OCI-LY1 (cell line): ENCODE measurements around the gene CEACAM21.
A peak's percentile ranks its signal among the peaks of the same experiment; 100 is the strongest.

Source experiments
- H2AFZ ChIP-seq: fragments of 200-600 bp; sonication (generic), shearing (Covaris generic); 2 replicates; pipeline ENCODE4 v1.6.0; 2014; ENCODE audit warnings: antibody characterized with exemption, mild to moderate bottlenecking, low read length
- H3F3A ChIP-seq: fragments of 200-600 bp; sonication (generic), shearing (Covaris generic); 2 replicates; pipeline ENCODE4 v1.6.0; 2014; ENCODE audit warnings: mild to moderate bottlenecking, antibody characterized with exemption, low read length, moderate library complexity; ENCODE audit not compliant: insufficient read depth
- H3K27ac ChIP-seq: fragments of 200-600 bp; sonication (generic); 2 replicates; pipeline ENCODE4 v1.5.1; 2014; ENCODE audit warnings: low read length, mixed run types, mild to moderate bottlenecking, low read depth; ENCODE audit not compliant: poor library complexity, severe bottlenecking
- H3K27me3 ChIP-seq: fragments of 200-600 bp; sonication (generic); 2 replicates; pipeline ENCODE4 v1.6.0; 2014; ENCODE audit warnings: antibody characterized with exemption, mild to moderate bottlenecking, low read length, moderate library complexity; ENCODE audit not compliant: insufficient read depth
- H3K36me3 ChIP-seq: fragments of 200-600 bp; sonication (generic); 2 replicates; pipeline ENCODE4 v1.6.1; 2014; ENCODE audit warnings: mild to moderate bottlenecking, antibody characterized with exemption, low read length, moderate library complexity, mixed read lengths; ENCODE audit not compliant: insufficient read depth
- H3K4me1 ChIP-seq: fragments of 200-600 bp; sonication (generic); 2 replicates; pipeline ENCODE4 v1.5.1; 2014; ENCODE audit warnings: mild to moderate bottlenecking, low read length, moderate library complexity; ENCODE audit not compliant: insufficient read depth, severe bottlenecking
- H3K4me2 ChIP-seq: fragments of 200-600 bp; sonication (generic), shearing (Covaris generic); 2 replicates; pipeline ENCODE4 v1.6.1; 2014; ENCODE audit warnings: low read length
- H3K4me3 ChIP-seq: fragments of 200-600 bp; sonication (generic); 2 replicates; pipeline ENCODE4 v1.5.1; 2014; ENCODE audit warnings: low read length, low read depth, mild to moderate bottlenecking, mixed read lengths; ENCODE audit not compliant: poor library complexity, severe bottlenecking
- H3K79me2 ChIP-seq: fragments of 200-600 bp; shearing (Covaris generic); 2 replicates; pipeline ENCODE4 v1.6.1; 2016; ENCODE audit warnings: mixed run types, low read length, mixed read lengths; ENCODE audit not compliant: insufficient read depth
- H3K9ac ChIP-seq: fragments of 200-600 bp; sonication (generic), shearing (Covaris generic); 2 replicates; pipeline ENCODE4 v1.6.1; 2014; ENCODE audit warnings: mild to moderate bottlenecking, low read length, mixed read lengths
- H3K9me2 ChIP-seq: fragments of 200-600 bp; sonication (generic), shearing (Covaris generic); 2 replicates; pipeline ENCODE4 v1.6.1; 2014; ENCODE audit warnings: low read depth, mild to moderate bottlenecking, low read length, mixed read lengths
- H3K9me3 ChIP-seq: fragments of 200-600 bp; shearing (Covaris generic); 2 replicates; pipeline ENCODE4 v1.6.1; 2014; ENCODE audit warnings: low read length, mixed read lengths
- H4K20me1 ChIP-seq: fragments of 200-600 bp; sonication (generic), shearing (Covaris generic); 2 replicates; pipeline ENCODE4 v1.6.0; 2016; ENCODE audit warnings: mild to moderate bottlenecking, low read length; ENCODE audit not compliant: insufficient read depth
- EZH2 ChIP-seq: fragments of 200-600 bp; sonication (generic), shearing (Covaris generic); IDR thresholded peaks from 2 replicates; pipeline ENCODE4 v1.8.0; 2017; ENCODE audit warnings: borderline replicate concordance, mixed run types, mild to moderate bottlenecking, antibody characterized with exemption, low read length, moderate library complexity, mixed read lengths
- TF ChIP-seq, protein P1 (sequence below): fragments of 200-600 bp; sonication (generic), shearing (Covaris generic); IDR thresholded peaks from 2 replicates; pipeline ENCODE4 v1.5.1; 2017; ENCODE audit warnings: mild to moderate bottlenecking, antibody characterized with exemption, low read length, moderate library complexity, mixed read lengths

The CEACAM21 gene

GRCh38 chr19:41575998-41576397 lies at the start of gene CEACAM21:
TSS of gene CEACAM21 (plus strand) at chr19:41576166. CDS start at chr19:41576275, 109 bp downstream.
- TF ChIP-seq EZH2, result no peak
- TF ChIP-seq, protein P1, sequence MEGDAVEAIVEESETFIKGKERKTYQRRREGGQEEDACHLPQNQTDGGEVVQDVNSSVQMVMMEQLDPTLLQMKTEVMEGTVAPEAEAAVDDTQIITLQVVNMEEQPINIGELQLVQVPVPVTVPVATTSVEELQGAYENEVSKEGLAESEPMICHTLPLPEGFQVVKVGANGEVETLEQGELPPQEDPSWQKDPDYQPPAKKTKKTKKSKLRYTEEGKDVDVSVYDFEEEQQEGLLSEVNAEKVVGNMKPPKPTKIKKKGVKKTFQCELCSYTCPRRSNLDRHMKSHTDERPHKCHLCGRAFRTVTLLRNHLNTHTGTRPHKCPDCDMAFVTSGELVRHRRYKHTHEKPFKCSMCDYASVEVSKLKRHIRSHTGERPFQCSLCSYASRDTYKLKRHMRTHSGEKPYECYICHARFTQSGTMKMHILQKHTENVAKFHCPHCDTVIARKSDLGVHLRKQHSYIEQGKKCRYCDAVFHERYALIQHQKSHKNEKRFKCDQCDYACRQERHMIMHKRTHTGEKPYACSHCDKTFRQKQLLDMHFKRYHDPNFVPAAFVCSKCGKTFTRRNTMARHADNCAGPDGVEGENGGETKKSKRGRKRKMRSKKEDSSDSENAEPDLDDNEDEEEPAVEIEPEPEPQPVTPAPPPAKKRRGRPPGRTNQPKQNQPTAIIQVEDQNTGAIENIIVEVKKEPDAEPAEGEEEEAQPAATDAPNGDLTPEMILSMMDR, result no peak
- H3K9me3 ChIP-seq, result no peaks in the 10 kb centered on the region
- H3K9me2 ChIP-seq, result no peaks in the 10 kb centered on the region
- no peaks in the 10 kb centered on the region for H4K20me1 ChIP-seq
- peak within 1 kb of the TSS; percentile 5; the same call in 1 of the 2 replicates for H3K9ac ChIP-seq
- H3K4me2 ChIP-seq, result peak within 1 kb of the TSS; percentile 35; the same call in 1 of the 2 replicates
- no peaks in the 10 kb centered on the region for H3F3A ChIP-seq
- no peaks in the 10 kb centered on the region; the same call in 1 of the 2 replicates for H3K36me3 ChIP-seq
- peak within 1 kb of the TSS; percentile 23 for H3K4me3 ChIP-seq
- H3K4me1 ChIP-seq, result peaks cover 7% of the 10 kb centered on the region
- H3K27me3 ChIP-seq, result no peaks in the 10 kb centered on the region; the same call in 1 of the 2 replicates
- H2AFZ ChIP-seq, result no peak within 1 kb of the TSS
- H3K27ac ChIP-seq, result no peak within 1 kb of the TSS
- no peaks in the 10 kb centered on the region for H3K79me2 ChIP-seq

- Histone ChIP-seq H3K4me1 (peaks cover 15% of the 10 kb centered on the region), H3K27me3 (0 out of 2 replicates have a peak, but pooled peaks cover 6% of the 10 kb centered on the region), H3K9me2 (no peaks in the 10 kb centered on the region), H3K27ac (no peak overlapping the region), H3K36me3 (no peaks in the 10 kb centered on the region), H3K9me3 (no peaks in the 10 kb centered on the region), H3K9ac (no peak overlapping the region), H3K4me2 (no peak overlapping the region), H3K4me3 (no peak overlapping the region), H4K20me1 (no peaks in the 10 kb centered on the region), H2AFZ (no peak overlapping the region), H3F3A (no peaks in the 10 kb centered on the region), H3K79me2 (no peaks in the 10 kb centered on the region)
- no peak for TF ChIP-seq EZH2
- TF ChIP-seq, protein P1, result no peak
Observed at GRCh38 chr19:41527089-41527488, 48.9 kb upstream of the CEACAM21 start.

DNA sequence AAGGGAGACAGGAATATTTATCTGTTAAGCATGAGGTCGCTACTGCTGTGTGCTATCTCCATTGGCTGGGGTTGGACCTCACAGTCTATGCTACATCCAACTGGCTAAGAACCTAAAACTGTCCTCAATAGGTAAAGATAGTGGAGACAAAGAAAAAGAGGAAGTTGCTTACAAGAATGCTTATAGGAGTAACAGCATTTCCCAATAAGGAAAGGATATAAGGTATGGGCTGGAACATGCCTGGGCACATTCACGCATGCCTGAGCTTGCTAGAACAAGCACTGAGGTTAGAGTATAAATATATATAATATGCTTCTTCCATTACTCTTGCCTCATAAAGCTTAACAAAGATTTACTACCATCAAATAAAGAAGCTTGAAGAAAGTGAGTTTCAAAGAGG lies 47.9 kb upstream of the CEACAM21 start:
- H3K4me2 ChIP-seq, result no peak overlapping the region
- H3K9ac ChIP-seq, result no peak overlapping the region
- no peak overlapping the region for H2AFZ ChIP-seq
- H4K20me1 ChIP-seq, result no peaks in the 10 kb centered on the region
- no peak for TF ChIP-seq EZH2
- TF ChIP-seq, protein P1, result no peak
- no peaks in the 10 kb centered on the region for H3K79me2 ChIP-seq
- peaks cover 15% of the 10 kb centered on the region for H3K4me1 ChIP-seq
- H3K36me3 ChIP-seq, result no peaks in the 10 kb centered on the region
- H3K9me2 ChIP-seq, result no peaks in the 10 kb centered on the region
- no peak overlapping the region for H3K27ac ChIP-seq
- no peak overlapping the region for H3K4me3 ChIP-seq
- H3F3A ChIP-seq, result no peaks in the 10 kb centered on the region
- 0 out of 2 replicates have a peak, but pooled peaks cover 6% of the 10 kb centered on the region for H3K27me3 ChIP-seq
- H3K9me3 ChIP-seq, result no peaks in the 10 kb centered on the region
